Thymus (tissue), 11 donors: ENCODE measurements around the gene GGT7. TPM values are rescaled to one million over a fixed set of nuclear protein-coding genes. Genes with fewer than 3 reads are reported as not detected.
A peak's percentile ranks its signal among the peaks of the same experiment; 100 is the strongest.

Source experiments
- DNase-seq, 9 donors: peaks; one replicate each; pipeline ENCODE4 v3.0.0-alpha.2; 2013; ENCODE audit warnings: low spot score in 9 of 9, low read depth in 6 of 9, missing footprints in 1 of 9
- H3K27ac ChIP-seq, 2 donors: one replicate each; pipeline ENCODE4 v1.5.1; 2013; ENCODE audit warnings: control low read depth in 1 of 2, low read depth in 1 of 2, low read length in 1 of 2, mild to moderate bottlenecking in 1 of 2, moderate library complexity in 1 of 2
- H3K27me3 ChIP-seq, 2 donors: one replicate each; pipeline ENCODE4 v1.5.1; 2013; ENCODE audit warnings: low read length in 1 of 2; ENCODE audit not compliant: control insufficient read depth in 2 of 2, insufficient read depth in 1 of 2
- H3K36me3 ChIP-seq, 2 donors: one replicate each; pipeline ENCODE4 v1.5.1; 2013; ENCODE audit warnings: low read length in 1 of 2, mild to moderate bottlenecking in 1 of 2, moderate library complexity in 1 of 2; ENCODE audit not compliant: control insufficient read depth in 2 of 2, insufficient read depth in 2 of 2
- H3K4me1 ChIP-seq, 2 donors: one replicate each; pipeline ENCODE4 v1.5.1; 2013; ENCODE audit warnings: low read length in 2 of 2; ENCODE audit not compliant: control insufficient read depth in 2 of 2, insufficient read depth in 2 of 2
- H3K4me3 ChIP-seq, 2 donors: one replicate each; pipeline ENCODE4 v1.5.1; 2013; ENCODE audit warnings: low read length in 2 of 2, control low read depth in 1 of 2, mild to moderate bottlenecking in 1 of 2
- H3K9me3 ChIP-seq, 2 donors: one replicate each; pipeline ENCODE4 v1.5.1; 2013; ENCODE audit warnings: low read length in 1 of 2, mild to moderate bottlenecking in 1 of 2; ENCODE audit not compliant: control insufficient read depth in 2 of 2, insufficient read depth in 1 of 2
- WGBS: extraction: QIAGEN DNeasy Blood & Tissue Kit; methylation state at CpG from one replicate; pipeline ENCODE4 v1.1.7; 2013; 5-methylcytosine and 5-hydroxymethylcytosine counted together
- polyA plus RNA-seq: library from polyadenylated mRNA; stranded (reverse); fragments of 200-250 nt; gene quantifications from one replicate; pipeline ENCODE4 v1.2.3, GENCODE V29; 2013
- total RNA-seq: library from RNA; stranded (reverse); fragments of 120-200 nt; gene quantifications from one replicate; pipeline ENCODE4 v1.2.4, GENCODE V29; 2013
- donor health status: healthy.

Gene GGT7
- total and polyA plus RNA-seq, 2 donors: 3.9 to 19.4 TPM

- H3K4me3 ChIP-seq: no peak overlapping the region
- H3K27ac ChIP-seq: no peak overlapping the region
- no peaks in the 10 kb centered on the region for H3K36me3 ChIP-seq
- H3K4me1 ChIP-seq: no peaks in the 10 kb centered on the region
- no peaks in the 10 kb centered on the region for H3K9me3 ChIP-seq
- H3K27me3 ChIP-seq: peaks cover 0 to 6% of the 10 kb centered on the region in 2 donors
- WGBS: 57% methylated on average over 6 of the region's 6 CpGs
- peak in 4 of 9 donors; percentile 14 to 58 (median 18) for DNase-seq
Measured at GRCh38 chr20:34834459-34834893, 38.2 kb downstream of the GGT7 start.

GRCh38 chr20:34831936-34832335, 40.7 kb downstream of the GGT7 start:
- Histone ChIP-seq H3K27ac (no peak overlapping the region), H3K36me3 (no peaks in the 10 kb centered on the region), H3K4me1 (no peaks in the 10 kb centered on the region), H3K27me3 (peaks cover 0 to 6% of the 10 kb centered on the region in 2 donors), H3K9me3 (no peaks in the 10 kb centered on the region), H3K4me3 (no peak overlapping the region)
- 66% methylated on average over 5 of the region's 5 CpGs for WGBS
- no peak for DNase-seq

GRCh38 chr20:34829191-34829590, 43.5 kb downstream of the GGT7 start:
- H3K27me3 ChIP-seq: peaks cover 0 to 6% of the 10 kb centered on the region in 2 donors
- no peak overlapping the region for H3K4me3 ChIP-seq
- no peaks in the 10 kb centered on the region for H3K9me3 ChIP-seq
- no peak for DNase-seq
- peaks cover 0 to 11% of the 10 kb centered on the region in 2 donors for H3K4me1 ChIP-seq
- H3K36me3 ChIP-seq: no peaks in the 10 kb centered on the region
- no peak overlapping the region for H3K27ac ChIP-seq
- WGBS: 93% methylated on average over 3 of the region's 3 CpGs

- 11% methylated on average over 52 of the region's 52 CpGs for WGBS
- Histone ChIP-seq H3K4me3 (peak within 1 kb of the TSS; percentile 92 to 94), H3K36me3 (no peaks in the 10 kb centered on the region), H3K9me3 (no peaks in the 10 kb centered on the region), H3K4me1 (peaks cover 0 to 17% of the 10 kb centered on the region in 2 donors), H3K27ac (peak within 1 kb of the TSS; percentile 89 to 90), H3K27me3 (no peaks in the 10 kb centered on the region)
- DNase-seq: peak in 8 of 9 donors; percentile 59 to 86 (median 70)
Measured at GRCh38 chr20:34825530-34826362, 46.9 kb downstream of the GGT7 start, which contains the start of gene NCOA6. Gene NCOA6, minus strand, starts transcription at chr20:34825651. Its CDS starts 43,296 bp downstream, at chr20:34782355.

- under 1% methylated on average over 68 of the region's 68 CpGs for WGBS
Measured at GRCh38 chr20:34824806-34825529, 47.7 kb downstream of the GGT7 start.

GRCh38 chr20:34824452-34824805, 48.2 kb downstream of the GGT7 start:
- peak overlapping the region; percentile 92 to 94 for H3K4me3 ChIP-seq
- DNase-seq: peak; percentile 39 to 82 (median 63)
- no peaks in the 10 kb centered on the region for H3K9me3 ChIP-seq
- H3K36me3 ChIP-seq: peaks cover 0 to 4% of the 10 kb centered on the region in 2 donors
- H3K27me3 ChIP-seq: no peaks in the 10 kb centered on the region
- peaks cover 0 to 17% of the 10 kb centered on the region in 2 donors for H3K4me1 ChIP-seq
- peak overlapping the region; percentile 89 to 90 for H3K27ac ChIP-seq
- WGBS: 2% methylated on average over 2 of the region's 2 CpGs

More at GRCh38 chr20:34824806-34825529, 47.7 kb downstream of the GGT7 start:
- Histone ChIP-seq H3K27ac (peak overlapping the region; percentile 89 to 90), H3K4me1 (peaks cover 0 to 17% of the 10 kb centered on the region in 2 donors), H3K9me3 (no peaks in the 10 kb centered on the region), H3K27me3 (no peaks in the 10 kb centered on the region), H3K4me3 (peak overlapping the region; percentile 92 to 94), H3K36me3 (no peaks in the 10 kb centered on the region)
- peak in 8 of 9 donors; percentile 15 to 79 (median 48) for DNase-seq

GRCh38 chr20:34824026-34824425, 48.6 kb downstream of the GGT7 start:
- 28% methylated on average over 1 of the region's 1 CpG for WGBS

GRCh38 chr20:34820805-34821578, 51.7 kb downstream of the GGT7 start:
- Histone ChIP-seq H3K4me1 (peaks cover 0 to 16% of the 10 kb centered on the region in 2 donors), H3K4me3 (no peak overlapping the region)
- 82% methylated on average over 8 of the region's 8 CpGs for WGBS

More at GRCh38 chr20:34824026-34824425, 48.6 kb downstream of the GGT7 start:
- Histone ChIP-seq H3K4me3 (peak overlapping the region; percentile 92 to 94), H3K36me3 (peaks cover 0 to 6% of the 10 kb centered on the region in 2 donors), H3K9me3 (no peaks in the 10 kb centered on the region), H3K4me1 (peaks cover 0 to 17% of the 10 kb centered on the region in 2 donors), H3K27me3 (no peaks in the 10 kb centered on the region), H3K27ac (peak overlapping the region in 1 of 2 donors; percentile 89)
- DNase-seq: peak in 1 of 9 donors; percentile 1

More at GRCh38 chr20:34820805-34821578, 51.7 kb downstream of the GGT7 start:
- peaks cover 0 to 6% of the 10 kb centered on the region in 2 donors for H3K36me3 ChIP-seq
- no peak for DNase-seq
- H3K27ac ChIP-seq: no peak overlapping the region
- H3K27me3 ChIP-seq: no peaks in the 10 kb centered on the region
- no peaks in the 10 kb centered on the region for H3K9me3 ChIP-seq
